Left lung (tissue), 10 donors: ENCODE data around the gene DEAF1. TPM values are rescaled to one million over a fixed set of nuclear protein-coding genes. Genes with fewer than 3 reads are reported as not detected.
A peak's percentile ranks its signal among the peaks of the same experiment; 100 is the strongest.

ENCODE experiments used
- ATAC-seq: fragments of 200-7000 bp; cut with Tn5 transposase; one replicate; pipeline ENCODE4 v1.9.1; 2020; ENCODE audit warnings: moderate library complexity
- DNase-seq, 4 donors: peaks; one replicate each; pipeline ENCODE4 v3.0.0-alpha.2; 2013 to 2020
- H3K27ac ChIP-seq, 2 donors: fragments of 200-600 bp; sonication (generic) in 1 of 2; one replicate each; pipeline versions ENCODE4 v1.5.0 to v1.8.0; 2020 to 2021
- H3K27me3 ChIP-seq, 2 donors: fragments of 200-600 bp; sonication (generic) in 1 of 2; one replicate each; pipeline versions ENCODE4 v1.5.0 to v1.8.0; 2020 to 2021
- H3K36me3 ChIP-seq, 2 donors: fragments of 200-600 bp; sonication (generic) in 1 of 2; one replicate each; pipeline versions ENCODE4 v1.5.0 to v1.8.0; 2020 to 2021
- H3K4me1 ChIP-seq, 2 donors: fragments of 200-600 bp; one replicate each; pipeline ENCODE4 v1.8.0; 2021
- H3K4me3 ChIP-seq, 2 donors: fragments of 200-600 bp; sonication (generic) in 1 of 2; one replicate each; pipeline versions ENCODE4 v1.5.0 to v1.8.0; 2020 to 2021; ENCODE audit warnings: mild to moderate bottlenecking in 1 of 2
- H3K9me3 ChIP-seq, 2 donors: fragments of 200-600 bp; sonication (generic) in 1 of 2; one replicate each; pipeline versions ENCODE4 v1.5.0 to v1.8.0; 2020 to 2021
- intact Hi-C, 2 donors: fragments of 100-400 bp; cut with DNase I; formaldehyde crosslinking; loops; one replicate each; pipeline versions ENCODE4 v1.11.2 to v1.14.2; 2022
- polyA plus RNA-seq, 6 donors: library from polyadenylated mRNA; unstranded; fragments of 120-200 nt; gene quantifications; one replicate each; pipeline ENCODE4 v1.2.1, GENCODE V29; 2013; ENCODE audit not compliant: insufficient read length in 6 of 6
- total RNA-seq, 2 donors: library from RNA; stranded (reverse); fragmentation: NEBNext Ultra II Directional; extraction: Animal tissue kit (Norgen Biotek cat#: 25700); gene quantifications; one replicate each; pipeline ENCODE4 v1.2.1, GENCODE V29; 2021
- TF ChIP-seq, protein P1 (sequence below), 2 donors: fragments of 200-600 bp; sonication (generic) in 1 of 2; IDR thresholded peaks; one replicate each; pipeline versions ENCODE4 v1.5.0 to v1.8.0; 2021; ENCODE audit warnings: antibody characterized with exemption in 2 of 2
- donor health status: DM: no; HTN: yes; CAD: no.
- donor health status: DM: no; HTN: no; CAD: no.

The DEAF1 gene
- total and polyA plus RNA-seq, 8 donors, result 28.3 to 52.9 (median 38.4) TPM

DNA sequence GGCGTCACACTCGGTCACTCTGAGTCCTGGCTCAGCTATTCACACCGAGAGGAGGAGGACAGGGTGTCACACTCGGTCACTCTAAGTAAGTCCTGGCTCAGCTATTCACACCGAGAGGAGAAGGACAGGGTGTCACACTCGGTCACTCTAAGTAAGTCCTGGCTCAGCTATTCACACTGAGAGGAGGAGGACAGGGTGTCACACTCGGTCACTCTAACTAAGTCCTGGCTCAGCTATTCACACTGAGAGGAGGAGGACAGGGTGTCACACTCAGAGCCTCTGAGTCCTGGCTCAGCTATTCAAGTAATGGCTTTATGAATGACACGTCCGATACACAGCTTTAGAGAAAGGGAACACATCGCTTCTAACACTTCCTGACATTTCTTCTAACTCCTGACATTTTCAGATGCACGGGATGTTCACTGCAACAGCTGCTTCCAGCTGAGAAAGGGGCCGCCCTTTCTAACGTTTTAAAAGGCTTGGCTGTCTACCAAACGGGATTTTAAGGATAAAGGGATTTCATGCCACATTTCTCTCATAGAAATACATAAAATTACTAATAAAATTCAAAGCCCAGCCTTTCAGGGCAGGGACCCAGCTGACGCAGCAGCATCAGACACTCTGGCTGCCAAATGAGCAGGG lies 29.8 kb downstream of the DEAF1 start:
- ATAC-seq (no peak), DNase-seq (peak in 2 of 4 donors; percentile 41 to 64)
- H3K27ac ChIP-seq, result no peak overlapping the region
- H3K4me3 ChIP-seq, result no peak overlapping the region
- intact Hi-C loops, result no loop called here
- H3K36me3 ChIP-seq, result peaks cover 0 to 60% of the 10 kb centered on the region in 2 donors
- TF ChIP-seq, protein P1, sequence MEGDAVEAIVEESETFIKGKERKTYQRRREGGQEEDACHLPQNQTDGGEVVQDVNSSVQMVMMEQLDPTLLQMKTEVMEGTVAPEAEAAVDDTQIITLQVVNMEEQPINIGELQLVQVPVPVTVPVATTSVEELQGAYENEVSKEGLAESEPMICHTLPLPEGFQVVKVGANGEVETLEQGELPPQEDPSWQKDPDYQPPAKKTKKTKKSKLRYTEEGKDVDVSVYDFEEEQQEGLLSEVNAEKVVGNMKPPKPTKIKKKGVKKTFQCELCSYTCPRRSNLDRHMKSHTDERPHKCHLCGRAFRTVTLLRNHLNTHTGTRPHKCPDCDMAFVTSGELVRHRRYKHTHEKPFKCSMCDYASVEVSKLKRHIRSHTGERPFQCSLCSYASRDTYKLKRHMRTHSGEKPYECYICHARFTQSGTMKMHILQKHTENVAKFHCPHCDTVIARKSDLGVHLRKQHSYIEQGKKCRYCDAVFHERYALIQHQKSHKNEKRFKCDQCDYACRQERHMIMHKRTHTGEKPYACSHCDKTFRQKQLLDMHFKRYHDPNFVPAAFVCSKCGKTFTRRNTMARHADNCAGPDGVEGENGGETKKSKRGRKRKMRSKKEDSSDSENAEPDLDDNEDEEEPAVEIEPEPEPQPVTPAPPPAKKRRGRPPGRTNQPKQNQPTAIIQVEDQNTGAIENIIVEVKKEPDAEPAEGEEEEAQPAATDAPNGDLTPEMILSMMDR (IDR thresholded peaks at IDR 0.05), result no peak
- no peaks in the 10 kb centered on the region for H3K27me3 ChIP-seq
- no peaks in the 10 kb centered on the region for H3K9me3 ChIP-seq
- peaks cover 0 to 8% of the 10 kb centered on the region in 2 donors for H3K4me1 ChIP-seq

DNA sequence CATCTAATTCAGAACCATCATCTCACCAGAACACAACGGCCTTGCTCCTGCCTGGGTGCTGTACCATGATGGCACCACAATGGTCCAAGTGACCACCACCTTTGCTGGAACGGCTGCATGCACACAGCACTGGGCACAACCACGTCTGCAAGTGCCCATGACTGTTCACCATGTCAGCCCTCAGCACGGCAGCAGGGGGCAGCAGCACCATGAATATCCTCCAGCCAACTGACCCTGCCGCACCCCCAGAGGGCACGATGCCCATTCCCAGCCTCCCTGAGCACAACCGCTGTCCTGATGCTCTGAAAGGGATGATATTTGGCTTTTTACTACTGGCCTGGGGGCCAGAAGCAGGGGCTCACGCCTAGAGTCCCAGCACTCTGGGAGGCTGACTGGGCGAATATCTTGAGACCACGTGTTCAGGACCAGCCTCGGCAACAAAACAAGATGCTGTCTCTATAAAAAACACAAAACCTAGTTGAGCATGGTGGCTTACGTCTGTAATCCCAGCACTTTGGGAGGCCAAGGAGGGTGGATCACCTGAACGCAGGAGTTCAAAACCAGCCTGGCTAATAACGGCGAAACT lies 32.2 kb downstream of the DEAF1 start:
- Histone ChIP-seq H3K27me3 (no peaks in the 10 kb centered on the region), H3K36me3 (peaks cover 0 to 65% of the 10 kb centered on the region in 2 donors), H3K4me1 (peaks cover 0 to 8% of the 10 kb centered on the region in 2 donors), H3K27ac (no peak overlapping the region), H3K4me3 (no peak overlapping the region), H3K9me3 (no peaks in the 10 kb centered on the region)
- intact Hi-C loops, result loop anchor here in 1 of 2 donors (5.0 kb wide), 1 partner anchor 65 kb away; no protein-coding TSS in a partner anchor
- peak in 2 of 4 donors; percentile 58 to 88 for DNase-seq
- peak; percentile 89 for ATAC-seq
- TF ChIP-seq, protein P1 (IDR thresholded peaks at IDR 0.05), result peak; percentile 48 to 81

DNA sequence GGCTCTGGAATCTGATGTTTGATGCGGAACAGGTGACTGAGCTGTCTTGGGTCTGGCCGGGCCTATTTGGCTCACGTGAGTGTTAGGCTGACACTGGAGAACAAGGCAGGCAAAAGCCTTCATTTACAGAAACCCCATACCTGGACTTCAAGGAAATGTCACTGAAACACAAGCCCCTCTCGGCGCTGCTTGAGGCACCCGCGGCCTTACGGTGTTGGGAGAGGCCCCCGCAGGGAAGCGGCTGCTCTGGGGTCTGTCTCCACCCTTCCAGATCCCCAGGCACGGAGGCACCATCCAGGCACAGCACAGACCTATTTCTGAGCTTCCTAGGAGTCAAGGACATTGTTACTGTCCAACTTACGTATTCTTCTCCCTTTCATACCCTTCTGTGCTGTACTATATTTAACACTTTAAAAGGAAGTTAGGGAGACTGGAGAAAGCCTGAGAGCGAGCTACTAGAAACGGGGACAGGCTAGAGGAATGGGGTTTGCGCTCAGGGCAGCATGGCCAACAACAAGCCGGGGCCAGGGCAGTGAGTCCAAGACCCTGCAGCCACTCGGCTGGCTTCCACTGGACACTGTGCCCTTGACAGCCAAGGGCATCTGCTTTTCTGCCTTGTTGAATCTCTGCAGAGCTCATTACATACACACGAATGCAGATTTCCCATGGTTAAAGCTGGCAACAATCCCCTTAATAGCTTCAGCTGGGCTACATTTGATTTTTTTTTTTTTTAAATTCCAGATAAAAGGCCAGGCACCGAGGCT lies 34.2 kb downstream of the DEAF1 start:
- intact Hi-C loops, result loop anchor here in 1 of 2 donors (5.0 kb wide), 1 partner anchor 66 kb away; no protein-coding TSS in a partner anchor

DNA sequence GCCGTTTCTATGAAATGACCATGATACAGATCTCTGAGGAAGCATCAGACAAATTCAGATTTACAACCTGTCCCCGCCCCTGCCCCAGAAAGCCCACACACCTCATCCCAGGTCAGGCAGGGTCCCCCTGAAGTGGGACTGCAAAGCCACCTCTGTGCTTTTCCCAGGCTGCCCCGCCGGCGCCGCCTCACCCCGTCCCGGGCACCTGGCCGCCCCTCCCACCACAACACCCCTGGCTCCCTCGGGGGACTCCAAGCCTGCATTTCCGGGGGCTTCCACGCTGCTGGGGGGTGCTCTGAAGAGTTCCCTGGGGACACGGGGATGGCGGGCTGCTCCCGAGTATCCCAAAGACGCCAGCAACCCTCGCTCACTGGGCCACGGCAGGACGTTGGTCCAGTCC lies 34.7 kb downstream of the DEAF1 start:
- Histone ChIP-seq H3K27me3 (no peaks in the 10 kb centered on the region), H3K4me3 (no peak overlapping the region), H3K36me3 (peaks cover 0 to 62% of the 10 kb centered on the region in 2 donors), H3K4me1 (peaks cover 0 to under 1% of the 10 kb centered on the region in 2 donors), H3K9me3 (no peaks in the 10 kb centered on the region), H3K27ac (no peak overlapping the region)
- TF ChIP-seq, protein P1 (IDR thresholded peaks at IDR 0.05), result no peak
- DNase-seq, result no peak
- intact Hi-C loops, result loop anchor here in 1 of 2 donors (5.0 kb wide), 1 partner anchor 67 kb away; no protein-coding TSS in a partner anchor
- ATAC-seq, result no peak

More for the DNA sequence above, 34.2 kb downstream of the DEAF1 start:
- Histone ChIP-seq H3K27me3 (no peaks in the 10 kb centered on the region), H3K27ac (no peak overlapping the region), H3K36me3 (peaks cover 0 to 67% of the 10 kb centered on the region in 2 donors), H3K4me1 (peaks cover 0 to 7% of the 10 kb centered on the region in 2 donors), H3K4me3 (no peak overlapping the region), H3K9me3 (no peaks in the 10 kb centered on the region)
- ATAC-seq (no peak), DNase-seq (no peak)
- TF ChIP-seq, protein P1 (IDR thresholded peaks at IDR 0.05), result no peak
